GM12872 (cell line): ENCODE measurements around the gene APC2.

Experiments
- CTCF ChIP-seq: IDR thresholded peaks from 3 replicates; pipeline ENCODE4 v1.5.1; 2011; ENCODE audit warnings: low read depth, mild to moderate bottlenecking, low read length, moderate library complexity; ENCODE audit not compliant: insufficient read depth

Gene APC2

GRCh38 chr19:1494115-1494815, 44.3 kb downstream of the APC2 start:
- TF ChIP-seq CTCF = no peak

GRCh38 chr19:1495051-1495798, 45.3 kb downstream of the APC2 start:
- no peak for TF ChIP-seq CTCF

- TF ChIP-seq CTCF = no peak
These were observed 46.1 kb downstream of the APC2 start for GRCh38 chr19:1495799-1496713.

- no peak for TF ChIP-seq CTCF
These were observed 47.0 kb downstream of the APC2 start for GRCh38 chr19:1496714-1497577.

GRCh38 chr19:1497578-1498235, 47.8 kb downstream of the APC2 start:
- no peak for TF ChIP-seq CTCF

GRCh38 chr19:1501200-1501595, 51.3 kb downstream of the APC2 start:
- no peak for TF ChIP-seq CTCF
